Measurements from ENCODE around the gene TEX22. TPM values are rescaled to one million over a fixed set of nuclear protein-coding genes. Genes with fewer than 3 reads are reported as not detected.

The TEX22 gene
- total RNA-seq, 1 donor from 2014 or later = 5.7 TPM

- intact Hi-C loops (cut with micrococcal nuclease) = no loop called here
These were observed 54.6 kb downstream of the TEX22 start for GRCh38 chr14:105452963-105453362.

- intact Hi-C loops (cut with micrococcal nuclease) = no loop called here
These were observed 55.5 kb downstream of the TEX22 start for GRCh38 chr14:105453847-105454246.

DNA sequence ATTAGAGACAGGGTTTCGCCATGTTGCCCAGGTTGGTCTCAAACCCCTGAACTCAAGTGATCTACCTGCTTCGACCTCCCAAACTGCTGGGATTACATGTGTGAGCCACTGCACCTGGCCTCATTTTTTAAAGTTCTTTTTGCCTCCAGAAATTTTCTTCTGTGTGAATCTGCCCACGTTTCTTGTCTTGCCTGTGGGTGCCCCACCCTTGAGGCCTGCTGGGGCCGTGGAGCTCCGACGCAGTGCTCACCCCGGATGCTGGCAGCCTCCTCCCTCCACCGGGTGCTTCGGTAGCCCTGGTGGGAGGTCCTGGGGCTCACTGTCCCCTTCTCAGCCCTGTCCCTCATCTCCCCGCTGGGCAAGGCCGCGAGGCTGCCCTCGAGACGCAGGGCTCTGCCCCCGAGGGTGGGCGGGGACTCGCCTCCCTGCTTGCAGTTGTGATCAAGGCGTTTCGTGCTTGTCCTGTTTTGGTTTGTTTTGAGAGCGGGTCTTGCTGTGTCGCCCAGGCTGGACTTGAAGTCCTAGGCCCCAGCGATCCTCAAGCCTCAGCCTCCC is 56.8 kb downstream of the TEX22 start:
- intact Hi-C loops (cut with micrococcal nuclease) = no loop called here

- intact Hi-C loops (cut with micrococcal nuclease) = no loop called here
These were observed 57.7 kb downstream of the TEX22 start for GRCh38 chr14:105455766-105456660.

- intact Hi-C loops (cut with micrococcal nuclease) = no loop called here
These were observed 58.6 kb downstream of the TEX22 start for GRCh38 chr14:105456736-105457617.

- intact Hi-C loops (cut with micrococcal nuclease) = no loop called here
These were observed 59.7 kb downstream of the TEX22 start for GRCh38 chr14:105458010-105458409.

- intact Hi-C loops (cut with micrococcal nuclease) = no loop called here
These were observed 60.2 kb downstream of the TEX22 start for GRCh38 chr14:105458571-105458970.

GRCh38 chr14:105460116-105460515 is 61.8 kb downstream of the TEX22 start:
- intact Hi-C loops (cut with micrococcal nuclease) = no loop called here

DNA sequence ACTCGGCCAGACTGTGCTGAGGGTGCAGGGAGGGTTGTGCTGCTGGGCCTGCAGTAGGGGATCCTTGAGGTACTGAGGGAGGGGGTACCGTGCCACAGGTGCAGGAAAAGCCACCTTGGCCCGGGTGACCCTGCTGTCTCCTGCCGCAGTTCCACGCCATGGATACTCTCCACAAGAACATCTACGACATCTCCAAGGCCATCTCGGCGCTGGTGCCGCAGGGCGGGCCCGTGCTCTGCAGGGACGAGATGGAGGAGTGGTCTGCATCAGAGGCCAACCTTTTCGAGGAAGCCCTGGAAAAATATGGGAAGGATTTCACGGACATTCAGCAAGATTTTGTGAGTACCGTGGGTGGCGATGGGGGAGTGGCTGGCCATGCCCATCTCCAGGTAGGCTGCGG is 62.3 kb downstream of the TEX22 start:
- intact Hi-C loops (cut with micrococcal nuclease) = no loop called here

DNA sequence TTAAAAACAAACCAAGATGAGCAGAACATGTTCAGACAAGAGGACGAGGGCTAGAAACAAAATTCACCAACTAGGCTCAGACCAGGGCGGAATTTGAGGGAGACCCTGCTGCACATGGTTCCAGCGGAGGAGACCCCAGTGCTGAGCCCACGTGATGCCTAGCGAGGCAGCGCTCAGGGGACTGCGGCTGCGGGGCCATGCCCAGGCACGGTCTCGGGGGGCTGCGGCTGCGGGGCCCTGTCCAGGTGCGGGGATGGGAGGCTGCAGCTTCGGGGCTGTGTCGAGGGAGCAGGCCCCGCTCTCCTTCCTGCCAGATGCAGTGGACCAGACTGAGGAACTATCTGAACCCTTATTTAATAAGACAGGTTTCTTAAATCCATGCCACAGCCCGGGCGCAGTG is 63.6 kb downstream of the TEX22 start:
- intact Hi-C loops (cut with micrococcal nuclease) = no loop called here

Other genes with a start within 250 kb of the TEX22 start
- 2.5 and 3.3 TPM in 2 replicates for gene JAG2, start 229.8 kb upstream of the TEX22 start, total RNA-seq
- 16.4 and 16.7 TPM in 2 replicates for gene NUDT14, start 217.2 kb upstream of the TEX22 start, total RNA-seq
- gene BTBD6, start 150.0 kb upstream of the TEX22 start, total RNA-seq = 41.8 and 42.2 TPM in 2 replicates
- gene BRF1, start 97.5 kb upstream of the TEX22 start, total RNA-seq = 40.6 and 41.7 TPM in 2 replicates
- 32.2 and 34.6 TPM in 2 replicates for gene PACS2, start 83.8 kb upstream of the TEX22 start, total RNA-seq
- 129 and 130 TPM in 2 replicates for gene MTA1, start 21.3 kb downstream of the TEX22 start, total RNA-seq
- gene CRIP2, start 76.3 kb downstream of the TEX22 start, total RNA-seq = 1.5 and 2.1 TPM in 2 replicates
- 545 and 546 TPM in 2 replicates for gene CRIP1, start 88.3 kb downstream of the TEX22 start, total RNA-seq
- gene TEDC1, start 92.7 kb downstream of the TEX22 start, total RNA-seq = 42.6 and 43.1 TPM in 2 replicates
- 4.1 and 4.6 TPM in 2 replicates for gene TMEM121, start 128.0 kb downstream of the TEX22 start, total RNA-seq

Measured in T-helper 2 cell treated with Interferon-gamma antibody and Interleukin-4, amounts not matched to agents 100 ng/mL and 5 ng/mL, for 36 hours (primary cell).